HCT116 (cell line): ENCODE results near the gene SCD5.

Source experiments
- CTCF ChIP-seq, 3 experiments: fragments of 200-600 bp in 1 of 3; sonication (generic) in 1 of 3; IDR thresholded peaks in 2 of 3; conservative IDR thresholded peaks in 1 of 3; 2 replicates each; pipeline ENCODE4 v1.5.1; 2012 to 2017; ENCODE audit warnings: low read depth in 2 of 3, low read length in 2 of 3, antibody characterized with exemption in 1 of 3, borderline replicate concordance in 1 of 3, control low read depth in 1 of 3, mild to moderate bottlenecking in 1 of 3, mixed read lengths in 1 of 3, mixed run types in 1 of 3, moderate library complexity in 1 of 3; ENCODE audit not compliant: insufficient read depth in 1 of 3
- EZH2phosphoT487 ChIP-seq: fragments of 200-600 bp; IDR thresholded peaks from 2 replicates; pipeline ENCODE4 v1.6.1; 2018; ENCODE audit warnings: antibody characterized with exemption, borderline replicate concordance
- MAX ChIP-seq: IDR thresholded peaks from 2 replicates; pipeline ENCODE4 v1.6.1; 2012
- SRF ChIP-seq: IDR thresholded peaks from 2 replicates; pipeline ENCODE4 v1.6.1; 2012; ENCODE audit warnings: low read depth
- YY1 ChIP-seq: IDR thresholded peaks from 2 replicates; pipeline ENCODE4 v1.6.1; 2011; ENCODE audit warnings: low read length, low read depth, moderate library complexity, mild to moderate bottlenecking; ENCODE audit not compliant: insufficient replicate concordance; ENCODE audit errors: extremely low read depth

GRCh38 chr4:82705169-82705927 lies 93.2 kb downstream of the SCD5 start:
- TF ChIP-seq CTCF (IDR thresholded peaks at IDR 0.05 in 2 of 3, conservative IDR thresholded peaks at IDR 0.05 in 1 of 3; ENCODE audit: borderline replicate concordance in 1 of 3, insufficient read depth in 1 of 3, low read depth in 2 of 3, low read length in 2 of 3) (no peak), EZH2phosphoT487 (no peak), SRF (no peak), MAX (no peak), YY1 (no peak)
